ENCODE data around the gene SMYD4.
"Not testable (repeated sequence)": the region's sequence is repeated elsewhere in the genome, so short reads cannot be mapped to it uniquely, and the experiment has no call there.

Gene SMYD4

DNA sequence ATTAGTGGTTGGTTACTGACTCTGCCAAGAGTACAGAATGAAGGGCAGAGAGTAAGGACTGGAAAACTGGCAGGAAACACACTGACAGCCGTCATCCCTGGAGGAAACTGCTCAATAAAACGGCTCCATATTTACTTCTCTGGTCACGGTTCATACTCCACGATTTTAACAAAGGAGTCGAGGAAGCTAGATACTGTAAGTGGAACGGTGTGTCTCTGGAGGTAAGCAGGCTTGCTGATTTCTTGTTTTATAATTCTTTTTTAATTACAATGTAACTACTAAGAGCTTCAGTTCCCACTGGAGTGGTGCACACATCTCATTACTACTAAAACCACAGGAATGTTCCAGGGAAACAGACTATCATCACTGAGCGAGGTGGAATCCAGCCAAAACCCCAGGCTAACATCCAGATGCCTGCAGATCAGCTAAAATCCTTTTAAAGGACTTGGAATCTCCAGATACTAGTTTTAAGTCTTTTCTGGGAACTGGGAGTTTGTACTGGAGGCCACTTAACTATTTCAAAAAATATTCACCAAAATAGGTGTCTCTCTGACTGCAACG lies 50.1 kb downstream of the SMYD4 start:
- TF ChIP-seq, protein P1, sequence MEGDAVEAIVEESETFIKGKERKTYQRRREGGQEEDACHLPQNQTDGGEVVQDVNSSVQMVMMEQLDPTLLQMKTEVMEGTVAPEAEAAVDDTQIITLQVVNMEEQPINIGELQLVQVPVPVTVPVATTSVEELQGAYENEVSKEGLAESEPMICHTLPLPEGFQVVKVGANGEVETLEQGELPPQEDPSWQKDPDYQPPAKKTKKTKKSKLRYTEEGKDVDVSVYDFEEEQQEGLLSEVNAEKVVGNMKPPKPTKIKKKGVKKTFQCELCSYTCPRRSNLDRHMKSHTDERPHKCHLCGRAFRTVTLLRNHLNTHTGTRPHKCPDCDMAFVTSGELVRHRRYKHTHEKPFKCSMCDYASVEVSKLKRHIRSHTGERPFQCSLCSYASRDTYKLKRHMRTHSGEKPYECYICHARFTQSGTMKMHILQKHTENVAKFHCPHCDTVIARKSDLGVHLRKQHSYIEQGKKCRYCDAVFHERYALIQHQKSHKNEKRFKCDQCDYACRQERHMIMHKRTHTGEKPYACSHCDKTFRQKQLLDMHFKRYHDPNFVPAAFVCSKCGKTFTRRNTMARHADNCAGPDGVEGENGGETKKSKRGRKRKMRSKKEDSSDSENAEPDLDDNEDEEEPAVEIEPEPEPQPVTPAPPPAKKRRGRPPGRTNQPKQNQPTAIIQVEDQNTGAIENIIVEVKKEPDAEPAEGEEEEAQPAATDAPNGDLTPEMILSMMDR (conservative IDR thresholded peaks at IDR 0.05), result no peak
- peak overlapping the region; percentile 91 for H3K27ac ChIP-seq

- TF ChIP-seq, protein P1 (conservative IDR thresholded peaks at IDR 0.05), result no peak
- no peak overlapping the region for H3K27ac ChIP-seq
Observed at GRCh38 chr17:1776857-1777256, 52.8 kb downstream of the SMYD4 start.

DNA sequence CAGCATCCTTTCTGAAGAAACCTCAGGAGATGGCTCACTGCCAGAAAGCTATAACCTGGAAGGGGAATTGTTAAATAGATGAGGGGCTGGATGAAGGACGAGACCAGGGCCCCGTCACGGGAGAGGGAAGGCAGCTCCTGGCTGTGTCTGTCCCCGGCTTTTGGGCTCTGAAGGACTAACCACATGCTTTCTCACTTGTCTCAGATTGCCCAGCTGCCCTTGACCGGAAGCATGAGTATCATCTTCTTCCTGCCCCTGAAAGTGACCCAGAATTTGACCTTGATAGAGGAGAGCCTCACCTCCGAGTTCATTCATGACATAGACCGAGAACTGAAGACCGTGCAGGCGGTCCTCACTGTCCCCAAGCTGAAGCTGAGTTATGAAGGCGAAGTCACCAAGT lies 53.4 kb downstream of the SMYD4 start:
- TF ChIP-seq, protein P1 (conservative IDR thresholded peaks at IDR 0.05), result no peak
- no peak overlapping the region for H3K27ac ChIP-seq

GRCh38 chr17:1774390-1775176 lies 55.1 kb downstream of the SMYD4 start:
- no peak overlapping the region for H3K27ac ChIP-seq
- TF ChIP-seq, protein P1 (conservative IDR thresholded peaks at IDR 0.05), result no peak

DNA sequence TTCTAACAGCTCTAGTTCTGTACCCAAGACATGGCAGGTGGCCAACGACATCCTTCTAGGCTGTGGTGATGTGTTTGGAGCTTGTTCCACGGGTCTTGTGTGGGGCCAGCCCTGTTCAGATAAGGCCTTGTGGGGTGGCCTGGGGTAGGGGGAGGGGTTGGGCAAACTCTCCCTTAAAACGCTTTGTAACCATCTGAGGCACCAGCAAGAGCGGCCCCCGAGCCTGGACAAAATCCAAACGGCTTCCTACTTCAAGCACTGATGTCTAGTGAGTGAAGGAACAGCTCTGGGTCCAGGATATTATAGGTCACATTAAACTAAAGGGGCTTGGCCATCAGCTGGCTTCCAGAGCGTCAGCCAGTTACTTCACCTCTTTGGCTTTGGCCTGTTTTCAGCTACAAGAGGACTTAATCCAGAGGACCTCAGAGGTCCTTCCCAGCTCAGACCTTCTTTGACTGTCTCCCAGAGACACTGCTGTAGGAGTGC lies 56.0 kb downstream of the SMYD4 start:
- H3K27ac ChIP-seq, result no peak overlapping the region
- TF ChIP-seq, protein P1 (conservative IDR thresholded peaks at IDR 0.05), result no peak

GRCh38 chr17:1773000-1773695 lies 56.6 kb downstream of the SMYD4 start:
- H3K27ac ChIP-seq, result not testable (repeated sequence)

DNA sequence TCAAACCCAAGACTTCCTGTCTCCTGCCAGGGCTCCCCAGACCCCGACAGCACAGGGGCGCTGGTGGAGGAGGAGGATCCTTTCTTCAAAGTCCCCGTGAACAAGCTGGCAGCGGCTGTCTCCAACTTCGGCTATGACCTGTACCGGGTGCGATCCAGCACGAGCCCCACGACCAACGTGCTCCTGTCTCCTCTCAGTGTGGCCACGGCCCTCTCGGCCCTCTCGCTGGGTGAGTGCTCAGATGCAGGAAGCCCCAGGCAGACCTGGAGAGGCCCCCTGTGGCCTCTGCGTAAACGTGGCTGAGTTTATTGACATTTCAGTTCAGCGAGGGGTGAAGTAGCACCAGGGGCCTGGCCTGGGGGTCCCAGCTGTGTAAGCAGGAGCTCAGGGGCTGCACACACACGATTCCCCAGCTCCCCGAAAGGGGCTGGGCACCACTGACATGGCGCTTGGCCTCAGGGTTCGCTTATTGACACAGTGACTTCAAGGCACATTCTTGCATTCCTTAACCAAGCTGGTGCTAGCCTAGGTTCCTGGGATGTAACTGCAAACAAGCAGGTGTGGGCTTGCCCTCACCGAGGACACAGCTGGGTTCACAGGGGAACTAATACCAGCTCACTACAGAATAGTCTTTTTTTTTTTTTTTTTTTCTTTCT lies 59.8 kb downstream of the SMYD4 start:
- TF ChIP-seq, protein P1 (conservative IDR thresholded peaks at IDR 0.05), result no peak
- no peak overlapping the region for H3K27ac ChIP-seq
